Calu3 (cell line): ENCODE measurements around the gene NIPAL3. TPM values are rescaled to one million over a fixed set of nuclear protein-coding genes. Genes with fewer than 3 reads are reported as not detected.
"Not testable (repeated sequence)": the region's sequence is repeated elsewhere in the genome, so short reads cannot be mapped to it uniquely, and the experiment has no call there.

Experiments used
- BruUV-seq: library from RNA; stranded (reverse); fragments of 400-500 nt; replicated peaks from 2 replicates; lab custom pipeline; 2021; lab: Mats Ljungman, UMichigan
- CTCF ChIA-PET: fragments of 300-600 bp; sonication (Branson Sonifier 250); formaldehyde crosslinking; loops from one replicate; lab custom pipeline; 2022; ENCODE audit warnings: antibody characterized with exemption; lab: Charles Lee
- DNase-seq: peaks from one replicate; pipeline ENCODE4 v3.0.0; 2022
- H3K27ac Mint-ChIP-seq: one replicate; pipeline ENCODE4 v1.8.0; 2022; ENCODE audit warnings: mixed read lengths; ENCODE audit not compliant: unreplicated experiment
- H3K27me3 Mint-ChIP-seq: one replicate; pipeline ENCODE4 v1.8.0; 2022; ENCODE audit warnings: mixed read lengths; ENCODE audit not compliant: unreplicated experiment
- H3K36me3 Mint-ChIP-seq: one replicate; pipeline ENCODE4 v1.8.0; 2022; ENCODE audit warnings: mild to moderate bottlenecking, moderate library complexity, mixed read lengths; ENCODE audit not compliant: insufficient read depth, unreplicated experiment
- H3K4me1 Mint-ChIP-seq: one replicate; pipeline ENCODE4 v1.8.0; 2022; ENCODE audit warnings: mild to moderate bottlenecking, low read depth, mixed read lengths; ENCODE audit not compliant: unreplicated experiment
- H3K4me3 Mint-ChIP-seq: one replicate; pipeline ENCODE4 v1.8.0; 2022; ENCODE audit warnings: mild to moderate bottlenecking, low read depth, moderate library complexity, mixed read lengths; ENCODE audit not compliant: unreplicated experiment
- H3K9me3 Mint-ChIP-seq: one replicate; pipeline ENCODE4 v1.8.0; 2022; ENCODE audit warnings: low read depth, mixed read lengths; ENCODE audit not compliant: unreplicated experiment
- CTCF ChIP-seq: fragments of 200-600 bp; IDR thresholded peaks from one replicate; pipeline ENCODE4 v1.8.0; 2022; ENCODE audit warnings: antibody characterized with exemption; ENCODE audit not compliant: unreplicated experiment
- intact Hi-C: fragments of 100-400 bp; cut with micrococcal nuclease; formaldehyde crosslinking; loops from one replicate; pipeline ENCODE4 v1.10.0; 2022; ENCODE audit not compliant: unreplicated experiment
- total RNA-seq: library from RNA; stranded (reverse); gene quantifications from 2 replicates; pipeline ENCODE4 v1.2.3, GENCODE V29; 2022

NIPAL3 gene
- total RNA-seq, 1 experiment from 2014 or later = 28.8 TPM

- CTCF ChIA-PET = interaction anchor here (0.6 kb wide), 1 partner anchor 832 kb away, joined by 3 read pairs; no protein-coding TSS in a partner anchor
- DNase-seq = no peak
- BruUV-seq = no TSS peak
- H3K4me3 Mint-ChIP-seq = no peak overlapping the region
- no peaks in the 10 kb centered on the region for H3K27me3 Mint-ChIP-seq
- no peaks in the 10 kb centered on the region for H3K9me3 Mint-ChIP-seq
- intact Hi-C loops = no loop called here
- H3K36me3 Mint-ChIP-seq = peaks cover 4% of the 10 kb centered on the region
- H3K27ac Mint-ChIP-seq = no peak overlapping the region
- H3K4me1 Mint-ChIP-seq = peaks cover 16% of the 10 kb centered on the region
- TF ChIP-seq CTCF = no peak
Observed at GRCh38 chr1:24513706-24514105, 98.1 kb downstream of the NIPAL3 start.

DNA sequence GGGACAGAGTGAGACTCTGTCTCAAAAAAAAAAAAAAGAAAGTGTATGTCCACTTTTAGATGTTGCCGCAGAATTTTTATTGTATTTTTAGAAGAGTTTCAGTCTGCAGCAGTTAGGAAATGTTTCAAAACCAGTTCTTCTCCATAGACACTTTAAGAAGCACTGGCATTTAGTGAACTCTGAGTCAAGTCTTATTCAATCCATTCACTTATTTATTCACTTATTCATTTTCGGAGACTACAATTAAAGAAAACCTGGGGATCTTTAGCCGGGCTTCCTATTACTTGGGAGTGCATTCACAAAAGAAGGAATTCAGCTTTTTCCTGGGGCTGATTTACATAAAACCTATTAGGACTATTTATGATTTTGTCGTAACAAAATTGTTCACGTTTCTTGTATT lies 99.3 kb downstream of the NIPAL3 start:
- Mint-ChIP-seq H3K36me3 (peaks cover 4% of the 10 kb centered on the region), H3K4me3 (no peak overlapping the region), H3K4me1 (peaks cover 16% of the 10 kb centered on the region), H3K27me3 (no peaks in the 10 kb centered on the region), H3K27ac (no peak overlapping the region), H3K9me3 (no peaks in the 10 kb centered on the region)
- intact Hi-C loops = no loop called here
- DNase-seq = no peak
- no TSS peak for BruUV-seq
- no peak for TF ChIP-seq CTCF
- CTCF ChIA-PET = interaction anchor here (0.7 to 0.8 kb wide), 2 partner anchors 22 to 90 kb away, joined by 3 read pairs; no protein-coding TSS in a partner anchor

GRCh38 chr1:24515671-24516209 lies 100.1 kb downstream of the NIPAL3 start:
- H3K36me3 Mint-ChIP-seq, H3K27me3 Mint-ChIP-seq, H3K27ac Mint-ChIP-seq, intact Hi-C loops, BruUV-seq, H3K9me3 Mint-ChIP-seq, H3K4me3 Mint-ChIP-seq: not testable (repeated sequence)
- DNase-seq = peak; percentile 10
- peaks cover 16% of the 10 kb centered on the region for H3K4me1 Mint-ChIP-seq
- CTCF ChIA-PET = interaction anchor here (0.8 kb wide), 1 partner anchor 21 kb away, joined by 3 read pairs; no protein-coding TSS in a partner anchor

DNA sequence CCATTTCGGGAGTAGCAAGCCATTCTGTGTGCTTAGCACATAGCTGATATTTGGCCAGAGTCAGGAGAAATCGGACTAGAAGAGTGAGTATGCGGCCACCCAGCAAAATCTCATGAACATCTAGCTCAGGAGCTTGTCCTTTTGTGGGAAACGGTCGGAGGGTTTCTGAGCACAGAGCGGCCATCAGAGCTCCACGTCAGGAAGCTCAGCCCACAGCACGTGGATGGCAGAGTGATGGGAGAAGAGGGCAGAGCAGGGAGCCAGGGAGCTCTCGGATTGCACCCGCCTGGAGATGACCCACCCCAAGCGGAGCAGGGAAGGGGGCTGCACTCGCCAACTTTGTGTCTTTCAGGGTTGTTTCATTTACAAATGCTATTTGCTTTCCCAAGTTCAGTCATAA lies 100.9 kb downstream of the NIPAL3 start:
- BruUV-seq = no TSS peak

More for the DNA sequence above, 100.9 kb downstream of the NIPAL3 start:
- Mint-ChIP-seq H3K4me3 (no peak overlapping the region), H3K27me3 (no peaks in the 10 kb centered on the region), H3K4me1 (peaks cover 14% of the 10 kb centered on the region), H3K9me3 (no peaks in the 10 kb centered on the region), H3K27ac (no peak overlapping the region), H3K36me3 (peaks cover 4% of the 10 kb centered on the region)
- TF ChIP-seq CTCF = no peak
- intact Hi-C loops = no loop called here
- CTCF ChIA-PET = interaction anchor here (0.7 kb wide), 1 partner anchor 24 kb away, joined by 3 read pairs; no protein-coding TSS in a partner anchor
- no peak for DNase-seq
